H9 (cell line): ENCODE results near the gene PTPRN2. TPM values are rescaled to one million over a fixed set of nuclear protein-coding genes. Genes with fewer than 3 reads are reported as not detected.

ENCODE experiments used
- DNase-seq: peaks from one replicate; pipeline ENCODE4 v3.0.0-alpha.2; 2017
- H2AFZ ChIP-seq: one replicate; pipeline ENCODE4 v1.6.1; 2013; ENCODE audit warnings: mild to moderate bottlenecking, low read length, control low read depth, moderate library complexity
- H2AK5ac ChIP-seq: 2 replicates; pipeline ENCODE4 v1.6.1; 2013; ENCODE audit warnings: low read length, control low read depth, mixed read lengths; ENCODE audit not compliant: insufficient read length
- H2BK120ac ChIP-seq: one replicate; pipeline ENCODE4 v1.6.1; 2013; ENCODE audit warnings: low read depth, mild to moderate bottlenecking, low read length, control low read depth, inconsistent platforms; ENCODE audit not compliant: poor library complexity, severe bottlenecking
- H2BK12ac ChIP-seq: 2 replicates; pipeline ENCODE4 v1.6.1; 2013; ENCODE audit warnings: low read length, control low read depth, mixed read lengths, low read depth; ENCODE audit not compliant: insufficient read length
- H2BK15ac ChIP-seq: 2 replicates; pipeline ENCODE4 v1.6.1; 2013; ENCODE audit warnings: low read depth, low read length, control low read depth
- H2BK20ac ChIP-seq: one replicate; pipeline ENCODE4 v1.6.1; 2013; ENCODE audit warnings: low read depth, mild to moderate bottlenecking, low read length, control low read depth, inconsistent platforms; ENCODE audit not compliant: poor library complexity, severe bottlenecking
- H2BK5ac ChIP-seq: 2 replicates; pipeline ENCODE4 v1.6.1; 2013; ENCODE audit warnings: low read length, control low read depth, mixed read lengths; ENCODE audit not compliant: insufficient read length
- H3K14ac ChIP-seq: 2 replicates; pipeline ENCODE4 v1.6.1; 2013; ENCODE audit warnings: low read length, control low read depth; ENCODE audit not compliant: insufficient read depth
- H3K18ac ChIP-seq: 2 replicates; pipeline ENCODE4 v1.6.1; 2013; ENCODE audit warnings: low read depth, mild to moderate bottlenecking, mixed read lengths, low read length, control low read depth; ENCODE audit not compliant: insufficient read length
- H3K23ac ChIP-seq: 2 replicates; pipeline ENCODE4 v1.6.1; 2013; ENCODE audit warnings: low read length, control low read depth, mixed read lengths, low read depth; ENCODE audit not compliant: insufficient read length
- H3K23me2 ChIP-seq: 2 replicates; pipeline ENCODE4 v1.6.1; 2013; ENCODE audit warnings: low read depth, mild to moderate bottlenecking, mixed read lengths, low read length, control low read depth; ENCODE audit not compliant: insufficient read length, poor library complexity, severe bottlenecking
- H3K27ac ChIP-seq: 2 replicates; pipeline ENCODE4 v1.5.1; 2013; ENCODE audit warnings: low read length, control low read depth, mixed read lengths, low read depth; ENCODE audit not compliant: insufficient read length
- H3K27me3 ChIP-seq: 2 replicates; pipeline ENCODE4 v1.6.1; 2013; ENCODE audit warnings: low read length, control low read depth, inconsistent platforms; ENCODE audit not compliant: insufficient read depth
- H3K4ac ChIP-seq: 2 replicates; pipeline ENCODE4 v1.6.1; 2013; ENCODE audit warnings: low read depth, mild to moderate bottlenecking, control low read depth, inconsistent platforms, low read length, moderate library complexity
- H3K4me1 ChIP-seq: 2 replicates; pipeline ENCODE4 v1.6.1; 2013; ENCODE audit warnings: low read length, control low read depth, inconsistent platforms; ENCODE audit not compliant: insufficient read depth
- H3K4me2 ChIP-seq: 2 replicates; pipeline ENCODE4 v1.6.1; 2013; ENCODE audit warnings: low read length, control low read depth, mixed read lengths; ENCODE audit not compliant: insufficient read length, insufficient read depth
- H3K56ac ChIP-seq: 2 replicates; pipeline ENCODE4 v1.6.1; 2013; ENCODE audit warnings: low read depth, mild to moderate bottlenecking, mixed read lengths, low read length, control low read depth; ENCODE audit not compliant: insufficient read length
- H3K79me1 ChIP-seq: 2 replicates; pipeline ENCODE4 v1.6.1; 2013; ENCODE audit warnings: low read depth, mild to moderate bottlenecking, moderate library complexity, low read length, control low read depth, inconsistent platforms; ENCODE audit not compliant: insufficient read depth, poor library complexity, severe bottlenecking
- H3K79me2 ChIP-seq: 2 replicates; pipeline ENCODE4 v1.6.1; 2013; ENCODE audit warnings: low read length, control low read depth, inconsistent platforms; ENCODE audit not compliant: insufficient read depth
- H3K9ac ChIP-seq: 2 replicates; pipeline ENCODE4 v1.6.1; 2013; ENCODE audit warnings: low read length, control low read depth, mixed read lengths; ENCODE audit not compliant: insufficient read length; ENCODE audit errors: extremely low read depth
- H3K9me3 ChIP-seq: one replicate; pipeline ENCODE4 v1.6.1; 2013; ENCODE audit warnings: low read depth, low read length, inconsistent platforms; ENCODE audit not compliant: control insufficient read depth
- H3T11ph ChIP-seq: one replicate; pipeline ENCODE4 v1.6.1; 2013; ENCODE audit warnings: mild to moderate bottlenecking, low read length, control low read depth, inconsistent platforms
- H4K20me1 ChIP-seq: one replicate; pipeline ENCODE4 v1.6.1; 2013; ENCODE audit not compliant: control insufficient read depth, insufficient read length, insufficient read depth
- H4K5ac ChIP-seq: 2 replicates; pipeline ENCODE4 v1.6.1; 2013; ENCODE audit warnings: low read depth, mild to moderate bottlenecking, mixed read lengths, low read length, control low read depth; ENCODE audit not compliant: insufficient read length
- H4K8ac ChIP-seq: replicated peaks from 2 replicates; pipeline ENCODE4 v1.6.1; 2013; ENCODE audit warnings: low read length, control low read depth, mixed read lengths, low read depth; ENCODE audit not compliant: insufficient read length
- H4K91ac ChIP-seq: 2 replicates; pipeline ENCODE4 v1.6.1; 2013; ENCODE audit warnings: low read depth, mild to moderate bottlenecking, moderate library complexity, mixed read lengths, low read length, control low read depth; ENCODE audit not compliant: insufficient read length
- H3K27ac Mint-ChIP-seq, 3 experiments: 2 replicates in 2 of 3; 3 replicates in 1 of 3; pipeline ENCODE4 v1.8.0; 2020 to 2021; ENCODE audit warnings: mixed read lengths in 3 of 3, mild to moderate bottlenecking in 1 of 3, moderate library complexity in 1 of 3
- H3K27me3 Mint-ChIP-seq: 2 replicates; pipeline ENCODE4 v1.8.0; 2021; ENCODE audit warnings: low read depth, mild to moderate bottlenecking, moderate library complexity, mixed read lengths
- H3K36me3 Mint-ChIP-seq, 3 experiments: 2 replicates in 2 of 3; 3 replicates in 1 of 3; pipeline ENCODE4 v1.8.0; 2020 to 2021; ENCODE audit warnings: low read depth in 3 of 3, mixed read lengths in 3 of 3; ENCODE audit not compliant: insufficient read depth in 1 of 3
- H3K4me1 Mint-ChIP-seq, 2 experiments: 2 replicates each; pipeline ENCODE4 v1.8.0; 2020; ENCODE audit warnings: mixed read lengths in 2 of 2
- H3K4me3 Mint-ChIP-seq, 2 experiments: 2 replicates in 1 of 2; 3 replicates in 1 of 2; pipeline ENCODE4 v1.8.0; 2020 to 2021; ENCODE audit warnings: mild to moderate bottlenecking in 2 of 2, mixed read lengths in 2 of 2, moderate library complexity in 1 of 2
- H3K9me3 Mint-ChIP-seq, 2 experiments: 2 replicates in 1 of 2; 3 replicates in 1 of 2; pipeline ENCODE4 v1.8.0; 2020; ENCODE audit warnings: mild to moderate bottlenecking in 2 of 2, mixed read lengths in 2 of 2, moderate library complexity in 1 of 2
- WGBS: extraction: QIAGEN DNeasy Blood & Tissue Kit; methylation state at CpG from one replicate; pipeline ENCODE4 v1.1.7; 2013; ENCODE audit warnings: missing lambda C conversion rate, low lambda C conversion rate, mixed read lengths; ENCODE audit not compliant: insufficient read length; ENCODE audit errors: extremely low coverage; 5-methylcytosine and 5-hydroxymethylcytosine counted together
- total RNA-seq: library from RNA; stranded (reverse); gene quantifications from 2 replicates; pipeline ENCODE4 v1.2.1, GENCODE V29; 2021
- TF ChIP-seq, protein P1 (sequence below): fragments of 200-600 bp; sonication (generic); conservative IDR thresholded peaks from 3 replicates; pipeline ENCODE4 v1.8.0; 2021; ENCODE audit warnings: antibody characterized with exemption, mild to moderate bottlenecking

The PTPRN2 gene
- total RNA-seq, 1 experiment from 2014 or later: 5.2 TPM

DNA sequence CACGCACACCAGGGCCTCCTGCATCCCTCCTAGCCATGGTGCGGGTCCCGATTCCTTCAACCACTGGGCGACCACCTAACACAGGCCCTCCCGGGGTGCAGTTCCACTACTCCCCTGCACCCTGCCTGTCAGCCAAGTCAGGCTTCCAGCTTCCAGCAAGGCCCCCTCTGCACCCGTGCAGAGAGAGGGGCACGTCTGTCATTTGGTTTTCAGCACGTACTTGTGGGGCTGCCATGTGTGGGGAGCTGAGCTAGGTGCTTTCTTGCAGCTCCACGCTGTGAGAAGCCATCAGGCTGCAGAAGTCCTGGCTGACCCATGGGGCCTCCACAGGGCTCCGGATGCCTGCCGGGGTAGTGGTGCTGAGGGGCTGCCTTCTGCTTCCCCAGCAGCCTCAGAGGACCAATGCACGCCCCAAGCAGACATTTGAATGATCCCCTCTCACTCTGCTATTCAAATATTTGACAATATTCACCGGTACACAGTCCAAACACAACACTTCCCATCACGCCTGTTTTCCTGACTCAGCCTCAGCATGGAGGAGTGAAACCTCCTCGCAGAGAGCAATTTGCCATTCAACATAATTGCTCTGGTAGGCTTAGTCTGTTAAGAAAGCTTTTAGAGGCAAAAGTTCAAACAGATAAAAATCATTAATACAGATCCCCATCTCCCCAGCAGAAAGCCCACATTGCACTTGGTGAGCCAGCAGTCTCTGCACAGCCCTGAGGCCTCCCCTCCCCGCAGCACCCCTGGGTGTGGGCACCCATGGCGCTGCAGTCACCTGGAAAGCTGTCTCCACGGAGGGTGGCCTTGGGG, 449.9 kb downstream of the PTPRN2 start:
- no peaks in the 10 kb centered on the region for H4K20me1 ChIP-seq
- H3K36me3 Mint-ChIP-seq: no peaks in the 10 kb centered on the region
- no peak overlapping the region for H3K14ac ChIP-seq
- no peak overlapping the region for H2BK15ac ChIP-seq
- H3K9me3 ChIP-seq: no peaks in the 10 kb centered on the region
- H3K79me1 ChIP-seq: no peaks in the 10 kb centered on the region
- H3K4me1 ChIP-seq: no peaks in the 10 kb centered on the region
- TF ChIP-seq, protein P1, sequence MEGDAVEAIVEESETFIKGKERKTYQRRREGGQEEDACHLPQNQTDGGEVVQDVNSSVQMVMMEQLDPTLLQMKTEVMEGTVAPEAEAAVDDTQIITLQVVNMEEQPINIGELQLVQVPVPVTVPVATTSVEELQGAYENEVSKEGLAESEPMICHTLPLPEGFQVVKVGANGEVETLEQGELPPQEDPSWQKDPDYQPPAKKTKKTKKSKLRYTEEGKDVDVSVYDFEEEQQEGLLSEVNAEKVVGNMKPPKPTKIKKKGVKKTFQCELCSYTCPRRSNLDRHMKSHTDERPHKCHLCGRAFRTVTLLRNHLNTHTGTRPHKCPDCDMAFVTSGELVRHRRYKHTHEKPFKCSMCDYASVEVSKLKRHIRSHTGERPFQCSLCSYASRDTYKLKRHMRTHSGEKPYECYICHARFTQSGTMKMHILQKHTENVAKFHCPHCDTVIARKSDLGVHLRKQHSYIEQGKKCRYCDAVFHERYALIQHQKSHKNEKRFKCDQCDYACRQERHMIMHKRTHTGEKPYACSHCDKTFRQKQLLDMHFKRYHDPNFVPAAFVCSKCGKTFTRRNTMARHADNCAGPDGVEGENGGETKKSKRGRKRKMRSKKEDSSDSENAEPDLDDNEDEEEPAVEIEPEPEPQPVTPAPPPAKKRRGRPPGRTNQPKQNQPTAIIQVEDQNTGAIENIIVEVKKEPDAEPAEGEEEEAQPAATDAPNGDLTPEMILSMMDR: no peak
- no peaks in the 10 kb centered on the region for H3K9me3 Mint-ChIP-seq
- no peak overlapping the region for H3K27ac ChIP-seq
- no peak overlapping the region for H2BK120ac ChIP-seq
- H2BK5ac ChIP-seq: no peak overlapping the region
- no peaks in the 10 kb centered on the region for H3K23me2 ChIP-seq
- peak overlapping the region in 1 of 3 experiments; percentile 42; a peak in 3 of 7 replicates for H3K27ac Mint-ChIP-seq
- peaks cover 0 to 4% of the 10 kb centered on the region in 2 experiments; a peak in 1 of 4 replicates for H3K4me1 Mint-ChIP-seq
- no peak overlapping the region for H4K8ac ChIP-seq
- no peak overlapping the region for H4K5ac ChIP-seq
- no peaks in the 10 kb centered on the region for H3K79me2 ChIP-seq
- no peaks in the 10 kb centered on the region for H3K27me3 ChIP-seq
- no peak overlapping the region for H3K23ac ChIP-seq
- H2BK20ac ChIP-seq: no peak overlapping the region
- no CpG with 5 or more reads among the region's 18 CpGs for WGBS
- H3K56ac ChIP-seq: no peak overlapping the region
- no peak overlapping the region for H3K18ac ChIP-seq
- no peak overlapping the region for H3T11ph ChIP-seq
- no peak overlapping the region for H2AK5ac ChIP-seq
- no peak overlapping the region for H3K4me3 Mint-ChIP-seq
- no peak overlapping the region for H2BK12ac ChIP-seq
- H3K9ac ChIP-seq: no peak overlapping the region
- no peak overlapping the region for H3K4me2 ChIP-seq
- no peak overlapping the region for H4K91ac ChIP-seq
- no peak overlapping the region for H2AFZ ChIP-seq
- no peak for DNase-seq
- H3K4ac ChIP-seq: no peak overlapping the region
- H3K27me3 Mint-ChIP-seq: no peaks in the 10 kb centered on the region
